Endothelial cell of umbilical vein (primary cell): Measurements from ENCODE around the gene C11orf65. TPM values are rescaled to one million over a fixed set of nuclear protein-coding genes. Genes with fewer than 3 reads are reported as not detected.

Experiments
- BruUV-seq: library from RNA; stranded (reverse); fragments of 400-500 nt; replicated peaks from 2 replicates; lab custom pipeline; 2021; lab: Mats Ljungman, UMichigan
- CTCF ChIA-PET: fragments of 300-600, 350-600 bp; sonication (Branson Sonifier 250); formaldehyde crosslinking; loops from one replicate; lab custom pipeline; 2021; ENCODE audit warnings: antibody characterized with exemption, inconsistent platforms; lab: Charles Lee
- POLR2A ChIA-PET: fragments of 300-600, 350-600 bp; sonication (Branson Sonifier 250); formaldehyde crosslinking; loops from one replicate; lab custom pipeline; 2021; ENCODE audit warnings: antibody characterized with exemption, inconsistent platforms; lab: Charles Lee
- DNase-seq: peaks from one replicate; pipeline ENCODE4 v3.0.0-alpha.2; 2011; ENCODE audit warnings: low read depth, low spot score
- FAIRE-seq: peaks from 2 replicates; lab custom pipeline; 2011; peaks lifted over from hg19 to GRCh38; lab: Jason Lieb, UNC
- H2AFZ ChIP-seq: 2 replicates; pipeline ENCODE4 v1.6.0; 2012; ENCODE audit warnings: low read depth, low read length, control low read depth, inconsistent platforms
- H3K27ac ChIP-seq: 2 replicates; pipeline ENCODE4 v1.5.1; 2011; ENCODE audit warnings: low read depth, mild to moderate bottlenecking, control low read depth, low read length, moderate library complexity; ENCODE audit not compliant: insufficient read depth
- H3K27me3 ChIP-seq, 2 experiments: 2 replicates each; pipeline versions ENCODE4 v1.6.0 to v1.6.1; 2011; ENCODE audit warnings: low read length in 2 of 2, mixed read lengths in 1 of 2; ENCODE audit not compliant: control insufficient read depth in 2 of 2, insufficient read depth in 2 of 2
- H3K36me3 ChIP-seq, 2 experiments: 2 replicates in 1 of 2; 3 replicates in 1 of 2; pipeline ENCODE4 v1.5.1; 2011; ENCODE audit warnings: low read length in 2 of 2, mild to moderate bottlenecking in 1 of 2, moderate library complexity in 1 of 2; ENCODE audit not compliant: control insufficient read depth in 2 of 2, insufficient read depth in 2 of 2; ENCODE audit errors: extremely low read depth in 1 of 2
- H3K4me1 ChIP-seq: 3 replicates; pipeline ENCODE4 v1.5.1; 2011; ENCODE audit warnings: mild to moderate bottlenecking, low read length; ENCODE audit not compliant: control insufficient read depth, insufficient read depth; ENCODE audit errors: extremely low read depth
- H3K4me2 ChIP-seq: 2 replicates; pipeline ENCODE4 v1.6.1; 2011; ENCODE audit warnings: low read length, control low read depth, mixed read lengths; ENCODE audit not compliant: insufficient read depth
- H3K4me3 ChIP-seq, 3 experiments: fragments of 200-600 bp in 1 of 3; sonication (generic), shearing (Covaris generic) in 1 of 3; replicated peaks in 1 of 3; 2 replicates each; pipeline ENCODE4 v1.5.1; 2011 to 2016; ENCODE audit warnings: control low read depth in 3 of 3, low read length in 3 of 3, mild to moderate bottlenecking in 2 of 3, inconsistent platforms in 1 of 3, low read depth in 1 of 3, moderate library complexity in 1 of 3; ENCODE audit not compliant: insufficient read depth in 1 of 3
- H3K79me2 ChIP-seq: 2 replicates; pipeline ENCODE4 v1.6.0; 2012; ENCODE audit warnings: low read length, inconsistent platforms; ENCODE audit not compliant: control insufficient read depth, insufficient read depth
- H3K9ac ChIP-seq: replicated peaks from 2 replicates; pipeline ENCODE3; 2011; ENCODE audit warnings: low read length, control low read depth; ENCODE audit not compliant: insufficient read depth; ENCODE audit errors: extremely low read depth
- H3K9me1 ChIP-seq: replicated peaks from 3 replicates; pipeline ENCODE4 v1.6.0; 2011; ENCODE audit warnings: mild to moderate bottlenecking, low read length; ENCODE audit not compliant: control insufficient read depth, insufficient read depth; ENCODE audit errors: extremely low read depth
- H3K9me3 ChIP-seq: replicated peaks from 2 replicates; pipeline ENCODE4 v1.5.1; 2012; ENCODE audit warnings: low read length, inconsistent platforms; ENCODE audit not compliant: control insufficient read depth, insufficient read depth
- H4K20me1 ChIP-seq: replicated peaks from 2 replicates; pipeline ENCODE3; 2011; ENCODE audit warnings: mild to moderate bottlenecking, low read length; ENCODE audit not compliant: control insufficient read depth, insufficient read depth; ENCODE audit errors: extremely low read depth
- CTCF ChIP-seq, 2 donors: IDR thresholded peaks; 1 replicate in 1 of 2; 2 replicates in 1 of 2; pipeline ENCODE4 v1.5.1; 2011; ENCODE audit warnings: low read length in 2 of 2, mild to moderate bottlenecking in 2 of 2, moderate library complexity in 2 of 2, control low read depth in 1 of 2, inconsistent platforms in 1 of 2, low read depth in 1 of 2; ENCODE audit not compliant: insufficient read depth in 1 of 2; ENCODE audit errors: extremely low read depth in 1 of 2
- EZH2 ChIP-seq: IDR thresholded peaks from 2 replicates; pipeline ENCODE4 v1.6.1; 2012; ENCODE audit warnings: borderline replicate concordance, low read depth, mild to moderate bottlenecking, moderate library complexity, low read length, inconsistent platforms; ENCODE audit not compliant: severe bottlenecking
- FOS ChIP-seq: IDR thresholded peaks from 2 replicates; pipeline ENCODE4 v1.6.1; 2011; ENCODE audit warnings: mild to moderate bottlenecking, low read length, moderate library complexity, borderline replicate concordance; ENCODE audit not compliant: insufficient read depth
- GATA2 ChIP-seq: IDR thresholded peaks from 2 replicates; pipeline ENCODE4 v1.7.0; 2011; ENCODE audit warnings: low read depth, mild to moderate bottlenecking, moderate library complexity, mixed read lengths, low read length; ENCODE audit not compliant: insufficient read length, insufficient read depth
- JUN ChIP-seq: IDR thresholded peaks from 2 replicates; pipeline ENCODE4 v1.6.1; 2011; ENCODE audit warnings: borderline replicate concordance, low read depth; ENCODE audit not compliant: insufficient read length, insufficient read depth
- MAX ChIP-seq: IDR thresholded peaks from 2 replicates; pipeline ENCODE4 v1.6.1; 2011; ENCODE audit not compliant: insufficient read depth, insufficient read length
- MYC ChIP-seq: IDR thresholded peaks from one replicate; pipeline ENCODE4 v1.6.1; 2011; ENCODE audit warnings: mild to moderate bottlenecking, low read depth, low read length
- POLR2A ChIP-seq: IDR thresholded peaks from 2 replicates; pipeline ENCODE4 v1.6.1; 2012; ENCODE audit warnings: low read depth, mild to moderate bottlenecking, control low read depth, low read length
- POLR2AphosphoS5 ChIP-seq: IDR thresholded peaks from 2 replicates; pipeline ENCODE4 v1.6.1; 2012; ENCODE audit warnings: low read depth, mild to moderate bottlenecking, control low read depth, low read length, moderate library complexity; ENCODE audit not compliant: insufficient read depth
- dilution Hi-C: fragments of 300-500 bp; cut with MboI; formaldehyde crosslinking; loops from one replicate; pipeline ENCODE4 v1.15.0; 2019; ENCODE audit warnings: low sequenced_read_pairs; ENCODE audit not compliant: extremely low pct_ligation_motif_present
- intact Hi-C: fragments of 100-400 bp; cut with micrococcal nuclease; formaldehyde crosslinking; loops from one replicate; pipeline ENCODE4 v1.10.0; 2022
- polyA plus RNA-seq, 4 experiments: library from polyadenylated mRNA; depleted of rRNA in 3 of 4; stranded (reverse) in 3 of 4; unstranded in 1 of 4; fragments of >200 nt; gene quantifications; 2 replicates each; pipeline versions ENCODE4 v1.2.1 to v1.2.3, GENCODE V29; 2011 to 2012; ENCODE audit warnings: missing spikeins in 1 of 4
- total RNA-seq: library from RNA; stranded (reverse); gene quantifications from 2 replicates; pipeline ENCODE4 v1.2.3, GENCODE V29; 2021

C11orf65 gene
- total and polyA plus RNA-seq, 2 donors (not counting 3 experiments of a cell fraction or from before 2014, with no cell fraction given) = not detected

GRCh38 chr11:108364159-108364558, 103.2 kb downstream of the C11orf65 start:
- TF ChIP-seq JUN (no peak), MYC (no peak), MAX (no peak), GATA2 (no peak), POLR2AphosphoS5 (no peak), CTCF (IDR thresholded peaks at IDR 0.05; ENCODE audit: extremely low read depth in 1 of 2, insufficient read depth in 1 of 2, low read depth in 1 of 2, low read length in 2 of 2) (no peak), FOS (no peak), EZH2 (no peak), POLR2A (no peak)
- Histone ChIP-seq H3K36me3 (no peaks in the 10 kb centered on the region), H3K27ac (no peak overlapping the region), H4K20me1 (no peaks in the 10 kb centered on the region), H3K27me3 (no peaks in the 10 kb centered on the region), H3K4me2 (no peak overlapping the region), H3K9me3 (no peaks in the 10 kb centered on the region), H2AFZ (no peak overlapping the region), H3K4me1 (no peaks in the 10 kb centered on the region), H3K9ac (no peak overlapping the region), H3K9me1 (no peaks in the 10 kb centered on the region), H3K4me3 (no peak overlapping the region), H3K79me2 (no peaks in the 10 kb centered on the region)
- dilution Hi-C loops = no loop called here
- DNase-seq (no peak), FAIRE-seq (no peak)
- ChIA-PET POLR2A (no interaction called here), CTCF (no interaction called here)
- intact Hi-C loops = no loop called here
- BruUV-seq = no TSS peak
